Inflammatory macrophage treated with lipopolysaccharide for 1 hour (primary cell): ENCODE data around the gene FSCN2.

Experiments
- DNase-seq, 2 donors: peaks; one replicate each; pipeline ENCODE4 v3.0.0-alpha.2; 2020 to 2022

The FSCN2 gene

DNA sequence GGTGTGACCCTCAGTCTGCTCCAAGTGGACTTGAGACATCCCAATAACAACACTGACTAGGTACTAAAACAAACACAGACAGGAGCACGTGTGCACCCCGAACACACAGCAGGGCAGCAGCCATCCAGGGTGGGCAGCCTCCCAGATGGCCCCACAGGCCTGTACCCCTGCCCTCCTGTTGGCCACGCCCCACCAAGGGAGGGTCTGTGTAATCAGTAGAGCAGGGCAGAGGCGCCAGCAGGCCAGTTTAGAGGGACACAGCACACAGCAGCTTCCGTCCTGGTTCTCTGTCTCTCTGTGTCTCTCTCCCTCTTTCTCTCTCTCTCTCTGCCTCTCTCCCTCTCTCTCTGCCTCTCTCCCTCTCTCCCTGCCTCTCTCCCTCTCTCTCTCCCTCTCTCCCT lies 37.0 kb upstream of the FSCN2 start:
- DNase-seq = no peak

DNA sequence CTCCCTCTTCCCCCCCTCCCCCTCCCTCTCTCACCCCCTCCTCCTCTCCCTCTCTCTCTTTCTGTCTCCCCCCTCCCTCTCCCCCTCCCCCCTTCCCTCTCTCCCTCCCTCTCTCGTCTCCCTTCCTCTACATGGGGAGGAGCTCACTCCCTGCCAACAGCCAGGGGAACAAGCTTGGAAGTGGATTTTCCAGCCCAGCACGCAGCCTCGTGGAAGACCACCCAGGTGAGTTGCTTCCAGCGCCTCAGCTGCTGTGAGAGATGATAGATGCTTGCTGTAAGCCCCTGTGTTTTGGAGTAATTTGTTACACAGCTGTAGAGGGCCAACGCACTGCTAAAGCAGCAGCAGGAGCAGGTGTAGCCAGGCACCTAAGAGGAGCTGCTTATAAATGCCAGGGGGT lies 36.4 kb upstream of the FSCN2 start:
- no peak for DNase-seq

DNA sequence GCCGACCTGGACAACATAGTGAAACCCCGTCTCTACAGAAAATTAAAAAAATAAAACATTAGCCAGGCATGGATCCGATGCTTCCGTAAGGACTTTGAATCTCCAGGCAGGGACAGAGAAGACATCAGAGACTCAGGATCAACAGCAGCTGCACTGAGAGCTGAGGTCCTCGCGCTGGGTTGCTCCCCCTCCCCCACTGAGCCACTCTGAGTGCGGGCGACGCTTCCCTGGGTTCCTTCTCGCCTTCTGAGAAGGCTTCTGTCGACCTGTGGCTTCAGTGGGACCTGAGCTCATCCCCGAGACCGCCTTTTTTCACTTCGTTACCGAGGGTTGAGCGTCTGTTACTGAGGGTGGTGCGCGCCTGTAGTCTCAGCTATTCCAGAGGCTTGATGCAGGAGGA lies 36.0 kb upstream of the FSCN2 start:
- no peak for DNase-seq

DNA sequence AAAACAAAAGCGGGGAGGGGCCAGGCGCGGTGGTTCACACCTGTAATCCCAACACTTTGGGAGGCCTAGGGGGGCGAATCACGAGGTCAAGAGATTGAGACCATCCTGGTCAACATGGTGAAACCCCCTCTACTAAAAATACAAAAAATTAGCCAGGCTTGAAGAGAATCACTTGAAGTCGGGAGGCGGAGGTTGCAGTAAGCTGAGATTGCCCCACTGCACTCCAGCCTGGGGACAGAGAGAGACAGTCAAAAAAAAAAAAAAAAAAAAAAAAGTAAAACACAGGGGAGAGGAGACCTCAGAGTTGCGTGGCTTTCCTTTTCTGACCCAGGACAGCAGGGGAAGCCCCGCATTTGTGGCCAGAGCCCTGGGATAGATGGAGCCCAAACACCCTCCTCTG lies 35.5 kb upstream of the FSCN2 start:
- DNase-seq = no peak

DNA sequence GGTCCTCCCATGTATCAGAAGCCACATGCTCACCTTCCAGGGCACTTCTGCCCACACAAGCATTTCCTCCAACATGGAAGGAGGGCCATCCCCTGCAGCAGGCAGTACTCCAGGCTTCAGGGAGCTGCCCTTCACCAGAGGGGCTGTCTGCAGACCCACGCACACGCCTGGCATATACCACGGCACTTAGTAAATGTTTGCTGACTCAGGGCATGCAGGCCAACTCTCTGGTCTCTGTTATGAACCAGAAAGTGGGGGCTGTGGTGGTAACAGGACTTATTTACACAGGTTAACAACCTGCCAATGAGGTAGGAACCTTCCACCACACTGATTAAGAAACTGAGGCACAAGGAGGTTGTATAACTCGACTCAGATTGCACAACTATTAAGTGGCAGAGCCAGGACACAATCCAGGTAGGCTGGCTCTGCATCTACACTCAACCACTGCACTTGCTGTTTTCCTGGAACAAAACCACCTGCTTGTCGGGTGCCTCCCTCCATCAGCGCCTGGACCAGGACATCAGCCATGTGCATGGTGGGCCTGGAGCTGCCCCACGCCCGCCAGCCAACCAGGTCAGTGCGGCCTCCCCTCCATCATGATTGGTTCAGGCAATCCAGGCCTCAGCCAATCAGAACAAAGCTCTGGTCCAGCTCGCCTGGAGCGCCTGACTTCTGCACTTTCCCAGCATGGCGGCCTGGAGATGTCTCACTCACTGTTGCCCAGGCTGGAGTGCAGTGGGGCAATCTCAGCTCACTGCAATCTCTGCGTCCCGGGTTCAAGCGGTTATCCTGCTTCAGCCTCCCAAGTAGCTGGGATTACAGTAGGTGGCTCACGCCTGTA lies 34.8 kb upstream of the FSCN2 start:
- DNase-seq = no peak

DNA sequence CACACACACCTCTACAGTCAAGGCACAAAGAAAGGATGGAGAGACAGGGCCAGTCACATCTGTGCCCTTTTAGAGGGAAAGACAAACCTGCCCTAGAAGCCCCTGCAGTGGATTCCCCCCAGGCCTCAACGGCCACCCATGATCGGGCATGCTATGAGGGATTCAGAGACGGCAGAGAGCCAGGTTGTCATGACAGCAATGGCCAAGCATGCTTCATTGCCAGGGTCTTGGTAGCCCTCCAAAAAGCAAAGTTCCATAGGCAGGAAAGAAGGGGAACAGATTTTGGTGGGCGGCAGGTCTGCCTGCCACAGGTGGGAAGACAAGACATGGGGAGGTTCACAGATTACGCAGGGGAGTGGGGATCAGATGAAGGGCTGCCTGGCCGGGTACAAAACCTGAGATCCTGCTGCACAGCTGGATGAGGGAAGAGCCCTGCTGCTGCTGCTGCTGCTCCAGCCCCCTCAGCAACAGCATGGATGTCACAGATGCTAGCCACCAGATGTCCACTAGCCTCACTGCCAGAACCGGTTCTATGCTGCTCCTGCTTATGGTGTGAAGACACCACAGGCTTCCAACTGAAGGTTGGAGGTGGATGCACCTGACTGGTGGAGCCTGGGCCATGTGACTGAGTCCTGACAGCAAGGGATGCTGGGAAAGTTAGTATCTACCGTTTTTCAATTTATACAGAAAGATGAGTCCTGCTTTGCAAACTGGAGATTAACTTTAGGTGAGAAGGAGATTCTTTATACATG lies 33.4 kb upstream of the FSCN2 start:
- DNase-seq = no peak

DNA sequence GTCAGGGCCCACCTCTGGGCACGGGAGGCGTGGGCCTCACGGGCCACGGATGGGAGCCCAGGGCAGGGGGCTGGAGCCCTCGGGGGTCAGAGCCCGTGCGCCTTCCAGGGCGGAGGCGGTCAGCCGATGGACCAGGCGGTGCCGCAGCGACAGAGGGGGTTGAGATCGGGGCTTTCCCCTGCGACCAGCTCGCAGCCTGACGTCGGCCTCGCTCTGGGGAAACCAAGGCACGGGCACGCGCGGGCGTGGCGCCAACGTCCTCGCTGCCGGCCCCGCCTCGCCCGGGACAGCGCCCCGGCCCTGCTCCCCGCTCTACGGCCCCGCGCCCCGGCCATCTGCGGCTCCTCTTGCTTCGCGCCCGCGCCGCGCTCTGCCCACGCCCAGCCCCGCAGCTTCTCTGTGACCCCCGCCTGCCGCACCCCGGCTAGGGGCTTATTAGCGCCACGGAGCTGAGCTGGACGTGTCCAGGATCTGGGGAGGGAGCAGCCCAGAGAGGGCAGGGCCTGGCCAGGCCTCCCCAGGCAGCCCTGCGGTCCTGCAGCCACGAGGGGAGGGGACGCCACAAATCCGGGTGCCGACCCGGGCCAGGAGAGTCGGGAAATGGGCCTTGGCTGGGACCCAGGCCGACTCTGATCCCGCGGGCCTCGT lies 29.1 kb upstream of the FSCN2 start:
- no peak for DNase-seq

DNA sequence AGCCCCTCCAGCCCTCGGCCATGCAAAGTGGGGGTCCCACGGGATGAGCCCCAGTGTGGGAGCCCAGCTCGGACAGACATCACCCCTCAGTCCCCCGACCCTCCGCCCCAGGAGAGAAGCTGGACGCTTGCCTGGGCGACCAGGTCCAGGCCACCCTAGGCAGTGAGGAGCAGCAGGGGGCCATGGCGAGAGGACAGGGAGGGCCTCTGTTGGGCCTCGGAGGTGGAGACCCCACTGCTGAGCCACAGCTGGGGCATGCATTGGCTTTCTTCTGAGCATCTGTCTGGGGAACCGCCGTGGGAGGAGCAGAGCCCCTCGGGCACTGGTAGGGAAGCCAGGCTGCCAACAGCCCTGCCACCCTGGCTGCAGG lies 28.6 kb upstream of the FSCN2 start:
- DNase-seq = no peak

DNA sequence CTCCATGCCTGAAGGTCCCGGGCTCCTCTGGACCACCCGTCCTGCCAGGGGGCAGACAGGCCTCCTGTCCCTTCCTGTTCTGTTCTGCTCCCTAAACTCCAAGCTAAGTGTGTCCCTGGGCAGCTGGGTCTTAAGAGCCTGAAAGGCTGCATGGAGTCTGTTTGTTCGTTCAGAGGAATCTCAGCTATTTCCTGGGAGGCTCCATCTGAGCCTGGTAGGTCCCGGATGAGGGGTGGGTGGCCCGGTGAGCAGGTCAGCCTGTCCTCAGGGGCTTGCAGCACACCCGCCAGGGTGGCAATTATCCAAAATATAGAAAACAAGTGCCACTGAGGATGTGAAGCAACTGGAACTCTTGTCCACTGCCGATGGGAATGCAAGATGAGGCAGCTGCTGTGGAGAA lies 28.1 kb upstream of the FSCN2 start:
- DNase-seq = no peak

DNA sequence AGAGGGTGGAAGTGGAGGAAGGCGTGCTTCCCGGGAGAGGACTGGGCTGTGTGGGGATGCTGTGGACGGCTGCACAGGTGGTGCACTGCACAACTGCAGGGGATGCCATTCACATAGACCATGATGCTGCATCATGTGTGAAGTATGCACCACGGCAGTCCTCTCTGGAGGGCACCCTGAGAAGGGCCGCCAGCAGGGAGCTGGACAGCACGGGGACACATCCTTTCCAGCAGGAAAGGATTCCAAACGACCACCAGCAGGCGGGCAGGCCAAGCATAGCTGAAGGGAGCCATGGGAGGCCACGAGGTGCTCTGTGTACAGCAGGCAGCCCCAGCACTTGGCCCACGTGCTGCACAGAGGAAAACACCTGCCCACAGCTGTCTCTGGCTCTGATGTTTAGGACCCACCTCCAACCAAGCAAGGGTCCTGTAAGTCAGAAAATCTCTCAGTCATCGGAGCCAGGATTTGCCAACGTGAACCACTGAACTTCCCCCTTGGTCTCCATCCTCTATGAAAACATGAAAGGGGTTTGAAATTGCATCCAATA lies 25.6 kb upstream of the FSCN2 start:
- DNase-seq = no peak

DNA sequence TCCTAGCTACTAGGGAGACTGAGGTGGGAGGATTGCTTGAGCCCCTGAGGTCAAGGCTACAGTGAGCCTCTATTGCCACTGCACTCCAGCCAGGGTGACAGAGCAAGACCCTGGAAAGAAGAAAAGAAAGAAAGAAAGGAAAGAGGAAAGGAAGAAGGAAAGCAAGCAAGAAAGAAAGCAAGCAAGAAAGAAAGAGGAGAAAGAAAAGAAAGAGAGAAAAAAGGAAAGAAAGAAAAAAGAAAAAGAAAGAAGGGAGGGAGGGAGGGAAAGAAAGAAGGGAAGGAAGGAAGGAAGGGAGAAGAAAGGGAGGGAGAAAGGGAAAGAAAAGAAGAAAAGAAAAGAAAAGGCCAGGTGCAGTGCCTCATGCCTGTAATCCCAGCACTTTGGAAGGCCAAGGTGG lies 24.6 kb upstream of the FSCN2 start:
- no peak for DNase-seq

DNA sequence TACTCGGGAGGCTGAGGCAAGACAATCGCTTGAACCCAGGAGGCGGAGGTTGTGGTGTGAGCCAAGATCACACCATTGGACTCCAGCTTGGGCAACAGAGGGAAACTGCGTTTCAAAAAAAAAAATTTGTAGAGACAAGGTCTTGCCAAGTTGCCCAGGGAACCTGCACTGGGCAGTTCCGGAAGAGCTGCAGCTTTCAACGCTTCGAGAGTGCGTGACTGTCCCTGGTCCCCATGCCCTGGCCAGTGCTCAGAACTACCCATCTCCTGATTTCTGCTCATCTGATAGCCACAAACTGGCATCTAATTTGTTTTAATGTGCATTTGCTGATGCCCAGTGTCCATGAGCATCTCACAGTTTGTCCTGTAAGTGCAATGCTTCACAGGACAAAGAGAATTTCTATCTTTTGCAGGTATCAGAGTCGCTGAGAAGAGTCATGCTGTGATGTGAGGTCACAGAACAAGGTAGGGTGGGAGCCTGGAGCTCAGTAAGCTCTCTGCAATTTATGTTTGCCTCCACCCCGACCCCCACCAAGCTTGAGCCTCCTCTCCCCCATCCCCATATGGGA lies 19.5 kb upstream of the FSCN2 start:
- DNase-seq = no peak

DNA sequence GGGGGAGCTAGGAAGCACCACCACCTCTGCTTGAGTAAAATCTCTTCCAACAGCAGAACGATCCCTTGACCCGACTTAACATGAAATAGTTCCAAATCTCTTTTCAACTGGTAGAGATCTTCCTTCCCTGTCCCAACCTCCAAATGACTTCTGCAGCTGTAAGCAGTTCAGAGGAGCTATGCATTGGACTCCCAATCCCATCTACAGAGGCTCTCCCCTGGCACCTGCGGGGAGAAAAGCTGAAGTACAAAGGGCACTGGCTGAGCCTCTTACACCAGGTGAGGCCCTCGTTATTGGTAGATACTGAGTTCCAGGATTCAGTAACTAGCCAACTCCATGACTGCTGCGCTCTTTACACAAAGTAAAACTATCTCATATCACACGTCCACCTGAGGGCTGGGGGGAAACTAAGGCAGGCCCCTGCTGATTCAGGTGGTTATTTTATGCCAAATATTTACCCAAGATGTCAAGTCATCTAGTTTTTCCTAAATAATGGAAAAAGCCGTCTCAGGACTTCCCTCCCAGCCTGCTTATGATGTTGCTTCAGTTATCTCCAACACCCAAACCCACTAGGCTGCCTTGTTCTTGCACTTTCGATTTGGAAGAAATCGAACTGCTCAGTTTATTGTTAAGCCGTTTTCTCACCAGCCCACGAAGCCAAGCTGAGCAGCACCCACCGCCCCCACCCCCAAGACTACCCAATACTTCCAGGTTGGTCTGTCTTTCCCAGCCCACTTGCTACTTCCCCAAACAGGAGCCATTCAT lies 18.8 kb upstream of the FSCN2 start:
- peak; percentile 43 to 72 for DNase-seq

DNA sequence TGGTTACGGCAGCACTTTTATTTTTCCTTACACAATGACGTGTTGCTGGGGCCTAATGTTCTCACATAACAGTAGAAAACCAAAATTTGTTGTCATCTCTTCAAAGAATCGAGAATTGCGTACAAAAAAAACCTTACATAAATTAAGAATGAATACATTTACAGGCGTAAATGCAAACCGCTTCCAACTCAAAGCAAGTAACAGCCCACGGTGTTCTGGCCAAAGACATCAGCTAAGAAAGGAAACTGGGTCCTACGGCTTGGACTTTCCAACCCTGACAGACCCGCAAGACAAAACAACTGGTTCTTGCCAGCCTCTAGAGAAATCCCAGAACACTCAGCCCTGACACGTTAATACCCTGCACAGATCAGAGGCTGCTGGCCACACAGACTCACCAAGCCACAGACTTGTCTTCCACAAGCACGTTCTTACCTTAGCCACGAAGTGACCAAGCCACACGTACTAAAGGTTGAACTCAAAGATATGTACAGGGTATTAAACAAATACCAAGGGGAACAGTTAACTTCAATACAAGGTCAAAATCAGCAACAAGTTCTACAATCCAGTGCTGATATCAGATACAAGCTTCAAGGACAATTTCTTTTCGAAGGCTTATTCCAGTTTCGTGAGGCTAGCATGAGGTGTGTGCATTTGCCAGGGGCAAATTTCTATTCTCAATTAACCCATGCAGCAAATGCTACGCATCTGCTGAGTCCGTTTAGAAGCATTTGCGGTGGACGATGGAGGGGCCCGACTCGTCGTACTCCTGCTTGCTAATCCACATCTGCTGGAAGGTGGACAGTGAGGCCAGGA lies 18.0 kb upstream of the FSCN2 start:
- peak; percentile 14 to 33 for DNase-seq

DNA sequence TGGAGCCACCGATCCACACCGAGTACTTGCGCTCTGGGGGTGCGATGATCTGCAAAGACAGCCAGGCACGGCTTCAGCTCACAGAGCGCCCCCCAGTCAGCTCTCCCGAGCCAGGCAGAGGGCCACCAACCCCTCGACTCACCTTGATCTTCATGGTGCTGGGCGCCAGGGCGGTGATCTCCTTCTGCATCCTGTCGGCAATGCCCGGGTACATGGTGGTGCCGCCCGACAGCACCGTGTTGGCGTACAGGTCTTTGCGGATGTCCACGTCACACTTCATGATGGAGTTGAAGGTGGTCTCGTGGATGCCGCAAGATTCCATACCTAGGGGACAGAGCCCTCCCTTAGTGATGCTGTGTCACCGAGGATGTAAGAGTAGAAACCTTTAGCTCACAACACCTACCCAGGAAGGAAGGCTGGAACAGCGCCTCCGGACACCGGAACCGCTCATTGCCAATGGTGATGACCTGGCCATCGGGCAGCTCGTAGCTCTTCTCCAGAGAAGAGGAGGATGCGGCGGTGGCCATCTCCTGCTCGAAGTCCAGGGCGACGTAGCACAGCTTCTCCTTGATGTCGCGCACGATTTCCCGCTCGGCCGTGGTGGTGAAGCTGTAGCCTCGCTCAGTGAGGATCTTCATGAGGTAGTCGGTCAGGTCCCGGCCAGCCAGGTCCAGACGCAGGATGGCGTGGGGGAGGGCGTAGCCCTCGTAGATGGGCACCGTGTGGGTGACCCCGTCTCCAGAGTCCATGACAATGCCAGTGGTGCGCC lies 17.2 kb upstream of the FSCN2 start:
- DNase-seq = peak in 1 of 2 donors; percentile 20

DNA sequence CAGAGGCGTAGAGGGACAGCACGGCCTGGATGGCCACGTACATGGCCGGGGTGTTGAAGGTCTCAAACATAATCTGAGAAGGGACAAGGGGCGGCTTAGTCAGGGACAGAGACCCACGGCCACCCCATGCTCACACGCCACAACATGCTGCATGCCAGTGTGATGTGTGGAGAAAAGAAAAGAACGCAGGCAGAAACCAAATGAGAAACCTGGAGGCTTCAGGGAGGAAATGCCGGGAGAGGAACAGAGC lies 16.7 kb upstream of the FSCN2 start:
- no peak for DNase-seq

DNA sequence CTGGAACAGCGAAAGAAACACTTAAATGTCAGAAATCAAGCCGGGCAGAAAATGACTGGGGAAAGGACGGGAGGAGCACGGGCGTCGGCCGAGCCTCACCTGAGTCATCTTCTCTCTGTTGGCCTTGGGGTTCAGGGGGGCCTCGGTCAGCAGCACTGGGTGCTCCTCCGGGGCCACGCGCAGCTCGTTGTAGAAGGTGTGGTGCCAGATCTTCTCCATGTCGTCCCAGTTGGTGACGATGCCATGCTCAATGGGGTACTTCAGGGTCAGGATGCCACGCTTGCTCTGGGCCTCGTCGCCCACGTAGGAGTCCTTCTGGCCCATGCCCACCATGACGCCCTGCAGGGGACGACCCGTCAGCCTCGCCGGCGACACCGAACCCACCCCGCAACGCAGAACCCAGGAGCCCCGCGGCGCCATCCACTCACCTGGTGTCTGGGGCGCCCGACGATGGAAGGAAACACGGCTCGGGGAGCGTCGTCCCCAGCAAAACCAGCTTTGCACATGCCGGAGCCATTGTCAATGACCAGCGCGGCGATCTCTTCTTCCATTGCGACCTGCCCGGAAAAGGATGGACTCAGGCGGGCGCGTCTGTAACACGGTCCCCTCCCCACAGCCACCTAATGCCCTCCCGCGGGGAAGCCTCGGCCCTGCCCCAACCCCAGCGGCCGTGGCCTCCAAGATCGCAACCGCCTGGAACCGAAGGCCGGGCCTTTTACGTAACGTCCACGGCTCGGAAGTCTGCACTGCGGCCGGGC lies 16.2 kb upstream of the FSCN2 start:
- DNase-seq = peak; percentile 36 to 39

DNA sequence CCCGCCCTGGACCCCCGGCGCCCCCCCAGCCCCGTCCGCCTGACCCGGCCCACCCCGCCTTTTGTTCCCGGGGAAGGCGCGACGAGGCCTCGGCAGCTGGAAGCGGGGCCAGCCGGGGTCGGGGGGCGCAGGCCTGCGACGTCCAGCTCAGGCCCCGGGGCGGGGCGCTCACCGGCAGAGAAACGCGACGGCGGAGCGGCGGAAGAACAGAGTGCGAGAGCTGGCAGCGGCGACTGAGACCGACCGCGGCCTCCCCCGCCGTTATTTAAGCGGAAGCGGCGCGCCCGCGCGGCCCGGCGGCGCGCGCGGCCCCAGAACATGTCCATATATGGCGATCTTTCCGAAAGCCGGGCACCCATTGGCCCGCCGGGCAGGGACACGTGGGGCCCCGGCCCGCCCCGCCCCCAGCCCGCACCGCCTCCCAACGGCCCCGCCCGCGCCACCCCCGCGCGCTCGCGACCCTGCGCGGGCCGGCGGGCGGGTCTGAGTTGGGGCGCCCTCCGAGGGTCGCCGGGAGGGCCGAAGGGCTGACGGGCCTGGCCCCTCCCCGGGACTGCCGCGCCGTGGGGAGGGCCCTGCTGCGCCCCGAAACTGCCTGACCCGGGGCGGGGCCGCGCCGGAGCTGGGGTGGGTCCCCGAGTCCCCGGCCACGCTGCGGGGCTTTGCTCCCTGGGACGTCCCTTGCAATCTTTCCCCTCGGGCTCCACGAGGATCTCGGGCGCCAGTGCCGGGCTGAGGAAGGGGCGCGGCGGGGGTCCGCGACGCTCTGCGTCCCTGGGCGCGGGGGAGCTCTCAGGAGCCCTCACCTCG lies 15.4 kb upstream of the FSCN2 start, which contains the start of gene ACTG1:
TSS of gene ACTG1 (minus strand) at position 238 of the 810 bp plus-strand sequence. CDS start 445 bp downstream, outside the sequence.
- peak; percentile 86 to 93 for DNase-seq

DNA sequence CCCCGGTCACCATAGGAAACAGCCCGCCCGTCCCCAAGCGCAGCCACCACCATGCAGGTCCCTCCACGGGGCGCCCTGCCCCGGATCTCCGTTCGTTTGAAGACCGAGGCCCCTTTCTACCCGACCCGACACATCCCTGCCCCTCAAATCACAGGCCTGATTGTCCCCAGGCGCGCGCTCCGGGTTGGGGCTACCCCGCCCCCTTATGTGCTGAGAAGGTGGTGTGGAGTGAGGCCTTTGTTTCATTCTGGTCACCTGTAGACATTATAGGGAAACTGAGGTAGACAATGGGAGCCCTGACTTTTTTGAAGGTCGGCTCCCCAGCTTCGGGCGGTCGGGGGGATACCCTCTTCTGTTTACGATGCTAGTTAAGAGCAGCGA lies 14.8 kb upstream of the FSCN2 start:
- DNase-seq = peak; percentile 21 to 31
